ENCODE results near the gene CERS5.
A peak's percentile ranks its signal among the peaks of the same experiment; 100 is the strongest.

The CERS5 gene

GRCh38 chr12:50182461-50182860 is 15.3 kb upstream of the CERS5 start:
- no peak for DNase-seq (ENCODE audit: low read depth)
- no peak overlapping the region for H3K4me3 ChIP-seq (ENCODE audit: low read depth, low read length)
- TF ChIP-seq CTCF (IDR thresholded peaks at IDR 0.05; ENCODE audit: low read depth, low read length), result no peak
- TF ChIP-seq MYC (IDR thresholded peaks at IDR 0.05; ENCODE audit: low read depth, low read length), result no peak
- no peak for TF ChIP-seq MAX (IDR thresholded peaks at IDR 0.05; ENCODE audit: low read depth, low read length)
- TF ChIP-seq POLR2A (IDR thresholded peaks at IDR 0.05; ENCODE audit: extremely low read depth, insufficient read length), result no peak

- DNase-seq (ENCODE audit: low read depth), result no peak
- TF ChIP-seq MAX (IDR thresholded peaks at IDR 0.05; ENCODE audit: low read depth, low read length) (no peak), CTCF (IDR thresholded peaks at IDR 0.05; ENCODE audit: low read depth, low read length) (no peak), MYC (IDR thresholded peaks at IDR 0.05; ENCODE audit: low read depth, low read length) (no peak)
- H3K4me3 ChIP-seq (ENCODE audit: low read depth, low read length), result no peak overlapping the region
These were observed 14.5 kb upstream of the CERS5 start for GRCh38 chr12:50181691-50182090.

GRCh38 chr12:50175716-50176026 is 8.5 kb upstream of the CERS5 start:
- H3K4me3 ChIP-seq (ENCODE audit: low read depth, low read length), result no peak overlapping the region
- no peak for DNase-seq (ENCODE audit: low read depth)
- TF ChIP-seq MAX (IDR thresholded peaks at IDR 0.05; ENCODE audit: low read depth, low read length) (no peak), POLR2A (IDR thresholded peaks at IDR 0.05; ENCODE audit: extremely low read depth, insufficient read length) (no peak), CTCF (IDR thresholded peaks at IDR 0.05; ENCODE audit: low read depth, low read length) (no peak), MYC (IDR thresholded peaks at IDR 0.05; ENCODE audit: low read depth, low read length) (no peak)

- peak; percentile 79 for DNase-seq (ENCODE audit: low read depth)
- TF ChIP-seq POLR2A (IDR thresholded peaks at IDR 0.05; ENCODE audit: extremely low read depth, insufficient read length), result no peak
- TF ChIP-seq CTCF (IDR thresholded peaks at IDR 0.05; ENCODE audit: low read depth, low read length), result peak; percentile 48
- no peak overlapping the region for H3K4me3 ChIP-seq (ENCODE audit: low read depth, low read length)
These were observed 8.0 kb upstream of the CERS5 start for GRCh38 chr12:50174971-50175715.

GRCh38 chr12:50166799-50167048 is 445 bp downstream of the CERS5 start:
- H3K4me3 ChIP-seq (ENCODE audit: low read depth, low read length), result peak overlapping the region; percentile 82
- no peak for DNase-seq (ENCODE audit: low read depth)
- no peak for TF ChIP-seq MYC (IDR thresholded peaks at IDR 0.05; ENCODE audit: low read depth, low read length)
- no peak for TF ChIP-seq CTCF (IDR thresholded peaks at IDR 0.05; ENCODE audit: low read depth, low read length)
- TF ChIP-seq MAX (IDR thresholded peaks at IDR 0.05; ENCODE audit: low read depth, low read length), result peak; percentile 21
- TF ChIP-seq POLR2A (IDR thresholded peaks at IDR 0.05; ENCODE audit: extremely low read depth, insufficient read length), result peak; percentile 4

GRCh38 chr12:50164963-50165362 is 2.2 kb downstream of the CERS5 start:
- no peak for TF ChIP-seq POLR2A (IDR thresholded peaks at IDR 0.05; ENCODE audit: extremely low read depth, insufficient read length)
- TF ChIP-seq MAX (IDR thresholded peaks at IDR 0.05; ENCODE audit: low read depth, low read length), result no peak
- no peak for TF ChIP-seq MYC (IDR thresholded peaks at IDR 0.05; ENCODE audit: low read depth, low read length)
- TF ChIP-seq CTCF (IDR thresholded peaks at IDR 0.05; ENCODE audit: low read depth, low read length), result no peak
- DNase-seq (ENCODE audit: low read depth), result no peak
- peak overlapping the region; percentile 27 for H3K4me3 ChIP-seq (ENCODE audit: low read depth, low read length)

All from NB4 (cell line).